ENCODE results near the gene SCGN.

- TF ChIP-seq POLR2A (IDR thresholded peaks at IDR 0.05; ENCODE audit: low read length) (no peak), GATA1 (IDR thresholded peaks at IDR 0.05; ENCODE audit: low read depth, low read length) (no peak)
Observed at GRCh38 chr6:25746968-25747367, 95.0 kb downstream of the SCGN start.
